ENCODE measurements around the gene TMEM192.

Gene TMEM192

GRCh38 chr4:165150545-165150944, 37.9 kb upstream of the TMEM192 start:
- CTCF ChIA-PET = interaction anchor here (1.2 to 2.2 kb wide), 2 partner anchors 20 to 59 kb away, joined by 3 to 5 read pairs; no protein-coding TSS in a partner anchor
- TF ChIP-seq CTCF (IDR thresholded peaks at IDR 0.05; ENCODE audit: control extremely low read depth, extremely low read depth, low read depth, missing control alignments) = no peak
- DNase-seq (ENCODE audit: extremely low spot score) = no peak
- POLR2A ChIA-PET = no interaction called here

GRCh38 chr4:165138843-165139242, 26.2 kb upstream of the TMEM192 start:
- TF ChIP-seq CTCF (IDR thresholded peaks at IDR 0.05; ENCODE audit: control extremely low read depth, extremely low read depth, low read depth, missing control alignments) = no peak
- no peak for DNase-seq (ENCODE audit: extremely low spot score)
- POLR2A ChIA-PET = no interaction called here
- CTCF ChIA-PET = interaction anchor here (0.8 to 1.9 kb wide), 2 partner anchors 8 to 26 kb away, joined by 3 to 10 read pairs; partner anchors contain the start of gene TMEM192

GRCh38 chr4:165137205-165137604, 24.5 kb upstream of the TMEM192 start:
- no peak for TF ChIP-seq CTCF (IDR thresholded peaks at IDR 0.05; ENCODE audit: control extremely low read depth, extremely low read depth, low read depth, missing control alignments)
- POLR2A ChIA-PET = no interaction called here
- CTCF ChIA-PET = interaction anchor here (1.0 kb wide), 1 partner anchor 18 kb away, joined by 4 read pairs; no protein-coding TSS in a partner anchor
- DNase-seq (ENCODE audit: extremely low spot score) = no peak

- TF ChIP-seq CTCF (IDR thresholded peaks at IDR 0.05; ENCODE audit: control extremely low read depth, extremely low read depth, low read depth, missing control alignments) = no peak
- CTCF ChIA-PET = interaction anchor here (1.0 kb wide), 1 partner anchor 18 kb away, joined by 4 read pairs; no protein-coding TSS in a partner anchor
- POLR2A ChIA-PET = no interaction called here
- DNase-seq (ENCODE audit: extremely low spot score) = no peak
These were observed 23.9 kb upstream of the TMEM192 start for GRCh38 chr4:165136529-165136928.

- no peak for TF ChIP-seq CTCF (IDR thresholded peaks at IDR 0.05; ENCODE audit: control extremely low read depth, extremely low read depth, low read depth, missing control alignments)
- DNase-seq (ENCODE audit: extremely low spot score) = no peak
- ChIA-PET POLR2A (no interaction called here), CTCF (interaction anchor here (0.9 to 3.8 kb wide), 6 partner anchors 12 to 357 kb away, joined by 3 to 52 read pairs (median 27); partner anchors contain the start of gene TMEM192)
These were observed 20.5 kb upstream of the TMEM192 start for GRCh38 chr4:165133150-165133549.

GRCh38 chr4:165131247-165131832, 18.7 kb upstream of the TMEM192 start:
- TF ChIP-seq CTCF (IDR thresholded peaks at IDR 0.05; ENCODE audit: control extremely low read depth, extremely low read depth, low read depth, missing control alignments) = peak; percentile 88
- POLR2A ChIA-PET = no interaction called here
- CTCF ChIA-PET = interaction anchor here (0.6 to 3.8 kb wide), 73 partner anchors 8 to 968 kb away, joined by 3 to 52 read pairs (median 5); partner anchors contain the start of genes MSMO1 and TMEM192
- peak; percentile 55 for DNase-seq (ENCODE audit: extremely low spot score)

Data from GM10248 (cell line).